SK-N-SH (cell line): ENCODE measurements around the gene DGKI. TPM values are rescaled to one million over a fixed set of nuclear protein-coding genes. Genes with fewer than 3 reads are reported as not detected.

Experiments used
- CTCF ChIA-PET: fragments of 300-600, 350-600 bp; formaldehyde crosslinking; extraction: SDS; loops from one replicate; lab custom pipeline; 2021; lab: Yijun Ruan, JAX
- POLR2A ChIA-PET: fragments of 350-600 bp; sonication (Branson Sonifier 250); formaldehyde crosslinking; extraction: SDS; loops from one replicate; lab custom pipeline; 2020; ENCODE audit warnings: antibody characterized with exemption, inconsistent platforms; lab: Yijun Ruan, JAX
- DNase-seq: peaks from one replicate; pipeline ENCODE4 v3.0.0; 2012
- H2AFZ ChIP-seq: fragments of 200-600 bp; sonication (generic); 2 replicates; pipeline ENCODE4 v1.8.1; 2016; ENCODE audit warnings: antibody characterized with exemption, mild to moderate bottlenecking, low read depth
- H3F3A ChIP-seq: fragments of 200-600 bp; sonication (generic); replicated peaks from 2 replicates; pipeline ENCODE3; 2016; ENCODE audit warnings: antibody characterized with exemption, mild to moderate bottlenecking; ENCODE audit not compliant: insufficient read depth
- H3K27ac ChIP-seq, 2 experiments: fragments of 200-500 bp in 1 of 2; fragments of 200-600 bp in 1 of 2; sonication (Bioruptor generic) in 1 of 2; sonication (generic), shearing (Covaris generic) in 1 of 2; 2 replicates each; pipeline versions ENCODE4 v1.5.1 to v1.6.1; 2014 to 2016; ENCODE audit warnings: low read depth in 2 of 2, inconsistent platforms in 1 of 2, low read length in 1 of 2, mild to moderate bottlenecking in 1 of 2, mixed read lengths in 1 of 2
- H3K27me3 ChIP-seq: fragments of 200-600 bp; sonication (generic), shearing (Covaris generic); 2 replicates; pipeline ENCODE4 v1.6.1; 2016; ENCODE audit warnings: mixed run types; ENCODE audit not compliant: insufficient read depth
- H3K36me3 ChIP-seq, 2 experiments: fragments of 200-500 bp in 1 of 2; fragments of 200-600 bp in 1 of 2; sonication (Bioruptor generic) in 1 of 2; sonication (generic) in 1 of 2; replicated peaks in 1 of 2; 2 replicates each; pipeline versions ENCODE3 to v1.5.1; 2014 to 2016; ENCODE audit warnings: low read length in 1 of 2, mild to moderate bottlenecking in 1 of 2; ENCODE audit not compliant: insufficient read depth in 2 of 2, control insufficient read depth in 1 of 2
- H3K4me1 ChIP-seq, 2 experiments: fragments of 200-500 bp in 1 of 2; fragments of 200-600 bp in 1 of 2; sonication (Bioruptor generic) in 1 of 2; sonication (generic), shearing (Covaris generic) in 1 of 2; 2 replicates each; pipeline versions ENCODE4 v1.5.1 to v1.6.1; 2014 to 2016; ENCODE audit warnings: low read depth in 1 of 2, low read length in 1 of 2, mixed run types in 1 of 2; ENCODE audit not compliant: insufficient read depth in 2 of 2, control insufficient read depth in 1 of 2
- H3K4me2 ChIP-seq: fragments of 200-600 bp; sonication (generic), shearing (Covaris generic); 2 replicates; pipeline ENCODE4 v1.6.1; 2017; ENCODE audit warnings: mixed run types
- H3K4me3 ChIP-seq, 2 experiments: fragments of 200-500 bp in 1 of 2; fragments of 200-600 bp in 1 of 2; sonication (Bioruptor generic) in 1 of 2; sonication (generic), shearing (Covaris generic) in 1 of 2; 2 replicates each; pipeline versions ENCODE4 v1.5.1 to v1.8.1; 2014 to 2016; ENCODE audit warnings: low read depth in 2 of 2, inconsistent platforms in 1 of 2, low read length in 1 of 2, mild to moderate bottlenecking in 1 of 2, mixed read lengths in 1 of 2, moderate library complexity in 1 of 2
- H3K79me2 ChIP-seq: fragments of 200-600 bp; sonication (generic); 2 replicates; pipeline ENCODE4 v1.8.1; 2017; ENCODE audit warnings: mild to moderate bottlenecking; ENCODE audit not compliant: insufficient read depth
- H3K9ac ChIP-seq: fragments of 200-600 bp; sonication (generic); 2 replicates; pipeline ENCODE4 v1.6.1; 2017; ENCODE audit warnings: mixed run types
- H3K9me2 ChIP-seq: fragments of 200-600 bp; sonication (generic); 2 replicates; pipeline ENCODE4 v1.6.1; 2017; ENCODE audit warnings: mixed run types
- H3K9me3 ChIP-seq: fragments of 200-600 bp; sonication (generic); 2 replicates; pipeline ENCODE4 v1.6.1; 2017; ENCODE audit warnings: mixed run types, mild to moderate bottlenecking, moderate library complexity
- H4K20me1 ChIP-seq: fragments of 200-600 bp; sonication (generic); 2 replicates; pipeline ENCODE4 v1.6.1; 2017; ENCODE audit warnings: mild to moderate bottlenecking, mixed run types; ENCODE audit not compliant: insufficient read depth
- ELF1 ChIP-seq: IDR thresholded peaks from 2 replicates; pipeline ENCODE4 v1.4.0; 2012
- GATA2 ChIP-seq: sonication (generic); formaldehyde crosslinking; IDR thresholded peaks from 2 replicates; pipeline ENCODE4 v1.5.0; 2020; ENCODE audit warnings: mild to moderate bottlenecking, missing genetic modification reagents
- POLR2AphosphoS5 ChIP-seq: IDR thresholded peaks from 2 replicates; pipeline ENCODE4 v1.6.1; 2012; ENCODE audit warnings: low read depth, low read length
- RXRA ChIP-seq: IDR thresholded peaks from 2 replicates; pipeline ENCODE4 v1.4.0; 2012; ENCODE audit warnings: low read depth, mild to moderate bottlenecking, borderline replicate concordance
- TAF1 ChIP-seq: IDR thresholded peaks from 2 replicates; pipeline ENCODE4 v1.6.1; 2012; ENCODE audit warnings: low read depth, mild to moderate bottlenecking, low read length, moderate library complexity, borderline replicate concordance
- TCF12 ChIP-seq: IDR thresholded peaks from 2 replicates; pipeline ENCODE4 v1.4.0; 2012
- TEAD4 ChIP-seq: IDR thresholded peaks from 2 replicates; pipeline ENCODE4 v1.4.0; 2012; ENCODE audit warnings: mild to moderate bottlenecking, borderline replicate concordance; ENCODE audit not compliant: insufficient read depth
- YY1 ChIP-seq: IDR thresholded peaks from 2 replicates; pipeline ENCODE4 v1.4.0; 2012; ENCODE audit warnings: low read depth, mild to moderate bottlenecking
- WGBS: methylation state at CpG from one replicate; pipeline ENCODE4 v1.1.6; 2017; ENCODE audit warnings: low lambda C conversion rate; 5-methylcytosine and 5-hydroxymethylcytosine counted together
- polyA plus RNA-seq, 3 experiments: library from polyadenylated mRNA; depleted of rRNA; stranded (reverse); fragments of >200 nt; gene quantifications; 2 replicates each; pipeline ENCODE4 v1.2.3, GENCODE V29; 2012
- TF ChIP-seq, protein P1 (sequence below): IDR thresholded peaks from 2 replicates; pipeline ENCODE4 v1.6.1; 2012; ENCODE audit warnings: mild to moderate bottlenecking, low read depth, low read length, moderate library complexity
- TF ChIP-seq, protein P2 (sequence below): fragments of 200-600 bp; sonication (generic); IDR thresholded peaks from 2 replicates; pipeline ENCODE4 v1.6.1; 2017; ENCODE audit warnings: antibody characterized with exemption, mild to moderate bottlenecking, moderate library complexity
- TF ChIP-seq, protein P3 (sequence below): IDR thresholded peaks from 2 replicates; pipeline ENCODE4; 2012
- TF ChIP-seq, protein P4 (sequence below): IDR thresholded peaks from 2 replicates; pipeline ENCODE4 v1.4.0; 2012; ENCODE audit warnings: low read depth

The DGKI gene
- polyA plus RNA-seq, 1 of the 3 experiments (the other 2 are of a cell fraction): 1.3 TPM

DNA sequence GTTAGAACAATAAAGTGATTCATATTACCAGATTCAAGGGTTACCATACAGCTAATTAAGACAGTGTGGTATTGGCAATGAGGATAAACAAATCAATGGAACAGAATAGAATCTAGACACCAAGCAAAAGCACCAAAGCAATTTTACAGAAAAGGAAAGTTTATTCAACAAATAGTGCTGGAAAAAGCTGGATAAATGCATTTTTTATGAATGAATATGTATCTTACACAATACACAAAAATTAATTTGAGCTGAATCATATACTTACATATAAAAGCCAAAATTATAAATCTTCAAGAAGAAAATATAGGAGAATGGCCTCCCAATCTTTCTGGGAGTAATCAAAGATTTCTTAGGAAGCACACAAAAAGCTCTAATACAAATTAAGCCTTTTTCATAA lies 282.8 kb downstream of the DGKI start (continued):
- TF ChIP-seq, protein P1, sequence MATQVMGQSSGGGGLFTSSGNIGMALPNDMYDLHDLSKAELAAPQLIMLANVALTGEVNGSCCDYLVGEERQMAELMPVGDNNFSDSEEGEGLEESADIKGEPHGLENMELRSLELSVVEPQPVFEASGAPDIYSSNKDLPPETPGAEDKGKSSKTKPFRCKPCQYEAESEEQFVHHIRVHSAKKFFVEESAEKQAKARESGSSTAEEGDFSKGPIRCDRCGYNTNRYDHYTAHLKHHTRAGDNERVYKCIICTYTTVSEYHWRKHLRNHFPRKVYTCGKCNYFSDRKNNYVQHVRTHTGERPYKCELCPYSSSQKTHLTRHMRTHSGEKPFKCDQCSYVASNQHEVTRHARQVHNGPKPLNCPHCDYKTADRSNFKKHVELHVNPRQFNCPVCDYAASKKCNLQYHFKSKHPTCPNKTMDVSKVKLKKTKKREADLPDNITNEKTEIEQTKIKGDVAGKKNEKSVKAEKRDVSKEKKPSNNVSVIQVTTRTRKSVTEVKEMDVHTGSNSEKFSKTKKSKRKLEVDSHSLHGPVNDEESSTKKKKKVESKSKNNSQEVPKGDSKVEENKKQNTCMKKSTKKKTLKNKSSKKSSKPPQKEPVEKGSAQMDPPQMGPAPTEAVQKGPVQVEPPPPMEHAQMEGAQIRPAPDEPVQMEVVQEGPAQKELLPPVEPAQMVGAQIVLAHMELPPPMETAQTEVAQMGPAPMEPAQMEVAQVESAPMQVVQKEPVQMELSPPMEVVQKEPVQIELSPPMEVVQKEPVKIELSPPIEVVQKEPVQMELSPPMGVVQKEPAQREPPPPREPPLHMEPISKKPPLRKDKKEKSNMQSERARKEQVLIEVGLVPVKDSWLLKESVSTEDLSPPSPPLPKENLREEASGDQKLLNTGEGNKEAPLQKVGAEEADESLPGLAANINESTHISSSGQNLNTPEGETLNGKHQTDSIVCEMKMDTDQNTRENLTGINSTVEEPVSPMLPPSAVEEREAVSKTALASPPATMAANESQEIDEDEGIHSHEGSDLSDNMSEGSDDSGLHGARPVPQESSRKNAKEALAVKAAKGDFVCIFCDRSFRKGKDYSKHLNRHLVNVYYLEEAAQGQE: no peak
- TF ChIP-seq TAF1: no peak
- TF ChIP-seq, protein P2, sequence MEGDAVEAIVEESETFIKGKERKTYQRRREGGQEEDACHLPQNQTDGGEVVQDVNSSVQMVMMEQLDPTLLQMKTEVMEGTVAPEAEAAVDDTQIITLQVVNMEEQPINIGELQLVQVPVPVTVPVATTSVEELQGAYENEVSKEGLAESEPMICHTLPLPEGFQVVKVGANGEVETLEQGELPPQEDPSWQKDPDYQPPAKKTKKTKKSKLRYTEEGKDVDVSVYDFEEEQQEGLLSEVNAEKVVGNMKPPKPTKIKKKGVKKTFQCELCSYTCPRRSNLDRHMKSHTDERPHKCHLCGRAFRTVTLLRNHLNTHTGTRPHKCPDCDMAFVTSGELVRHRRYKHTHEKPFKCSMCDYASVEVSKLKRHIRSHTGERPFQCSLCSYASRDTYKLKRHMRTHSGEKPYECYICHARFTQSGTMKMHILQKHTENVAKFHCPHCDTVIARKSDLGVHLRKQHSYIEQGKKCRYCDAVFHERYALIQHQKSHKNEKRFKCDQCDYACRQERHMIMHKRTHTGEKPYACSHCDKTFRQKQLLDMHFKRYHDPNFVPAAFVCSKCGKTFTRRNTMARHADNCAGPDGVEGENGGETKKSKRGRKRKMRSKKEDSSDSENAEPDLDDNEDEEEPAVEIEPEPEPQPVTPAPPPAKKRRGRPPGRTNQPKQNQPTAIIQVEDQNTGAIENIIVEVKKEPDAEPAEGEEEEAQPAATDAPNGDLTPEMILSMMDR: no peak
- TF ChIP-seq, protein P3, sequence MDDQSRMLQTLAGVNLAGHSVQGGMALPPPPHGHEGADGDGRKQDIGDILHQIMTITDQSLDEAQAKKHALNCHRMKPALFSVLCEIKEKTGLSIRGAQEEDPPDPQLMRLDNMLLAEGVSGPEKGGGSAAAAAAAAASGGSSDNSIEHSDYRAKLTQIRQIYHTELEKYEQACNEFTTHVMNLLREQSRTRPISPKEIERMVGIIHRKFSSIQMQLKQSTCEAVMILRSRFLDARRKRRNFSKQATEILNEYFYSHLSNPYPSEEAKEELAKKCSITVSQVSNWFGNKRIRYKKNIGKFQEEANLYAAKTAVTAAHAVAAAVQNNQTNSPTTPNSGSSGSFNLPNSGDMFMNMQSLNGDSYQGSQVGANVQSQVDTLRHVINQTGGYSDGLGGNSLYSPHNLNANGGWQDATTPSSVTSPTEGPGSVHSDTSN: no peak

DNA sequence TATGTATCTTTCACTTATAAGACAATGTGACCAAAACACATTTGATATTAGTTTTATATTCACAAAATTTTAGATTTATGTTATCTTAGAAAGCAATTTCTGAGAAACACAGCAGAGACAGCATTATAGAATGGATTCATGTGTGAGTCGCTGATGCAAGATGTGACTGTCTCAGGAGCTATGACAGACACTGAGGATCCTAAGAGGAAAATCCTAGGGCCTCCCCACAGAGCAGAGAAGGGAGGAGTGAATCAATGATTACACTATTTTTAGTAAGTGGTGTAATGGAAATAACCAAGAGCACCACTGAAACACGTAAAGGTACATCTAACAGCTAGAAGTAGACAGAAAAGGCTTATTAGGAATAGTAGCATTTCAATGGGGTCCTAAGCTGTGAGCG lies 299.3 kb downstream of the DGKI start:
- Histone ChIP-seq H3K4me2 (no peak overlapping the region), H3K4me3 (no peak overlapping the region), H3F3A (no peaks in the 10 kb centered on the region), H3K27ac (no peak overlapping the region), H3K9ac (no peak overlapping the region), H3K79me2 (no peaks in the 10 kb centered on the region), H3K27me3 (no peaks in the 10 kb centered on the region), H3K9me3 (no peaks in the 10 kb centered on the region), H3K4me1 (peaks cover 0 to 6% of the 10 kb centered on the region in 2 experiments; a peak in 2 of 4 replicates), H3K36me3 (peaks cover 0 to 24% of the 10 kb centered on the region in 2 experiments), H3K9me2 (no peaks in the 10 kb centered on the region), H2AFZ (no peak overlapping the region), H4K20me1 (no peaks in the 10 kb centered on the region)
- ChIA-PET CTCF (interaction anchor here (1.1 kb wide), 1 partner anchor 10 kb away, joined by 3 read pairs; no protein-coding TSS in a partner anchor), POLR2A (no interaction called here)
- no peak for DNase-seq
- WGBS: 72% methylated on average over 3 of the region's 3 CpGs
- TF ChIP-seq POLR2AphosphoS5: no peak
- no peak for TF ChIP-seq TEAD4
- TF ChIP-seq GATA2 (CRISPR knock-in tag): no peak
- TF ChIP-seq ELF1: no peak
- TF ChIP-seq, protein P4, sequence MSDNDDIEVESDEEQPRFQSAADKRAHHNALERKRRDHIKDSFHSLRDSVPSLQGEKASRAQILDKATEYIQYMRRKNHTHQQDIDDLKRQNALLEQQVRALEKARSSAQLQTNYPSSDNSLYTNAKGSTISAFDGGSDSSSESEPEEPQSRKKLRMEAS: no peak
- no peak for TF ChIP-seq TCF12
- no peak for TF ChIP-seq YY1
- no peak for TF ChIP-seq RXRA
